NCI-H128 (cell line): ENCODE measurements around the gene XXYLT1.
"Not testable (repeated sequence)": the region's sequence is repeated elsewhere in the genome, so short reads cannot be mapped to it uniquely, and the experiment has no call there.

ENCODE experiments used
- DNase-seq: peaks from one replicate; lab custom pipeline; 2025; ENCODE audit not compliant: unreplicated experiment; lab: John Stamatoyannopoulos, UW

XXYLT1 gene

DNA sequence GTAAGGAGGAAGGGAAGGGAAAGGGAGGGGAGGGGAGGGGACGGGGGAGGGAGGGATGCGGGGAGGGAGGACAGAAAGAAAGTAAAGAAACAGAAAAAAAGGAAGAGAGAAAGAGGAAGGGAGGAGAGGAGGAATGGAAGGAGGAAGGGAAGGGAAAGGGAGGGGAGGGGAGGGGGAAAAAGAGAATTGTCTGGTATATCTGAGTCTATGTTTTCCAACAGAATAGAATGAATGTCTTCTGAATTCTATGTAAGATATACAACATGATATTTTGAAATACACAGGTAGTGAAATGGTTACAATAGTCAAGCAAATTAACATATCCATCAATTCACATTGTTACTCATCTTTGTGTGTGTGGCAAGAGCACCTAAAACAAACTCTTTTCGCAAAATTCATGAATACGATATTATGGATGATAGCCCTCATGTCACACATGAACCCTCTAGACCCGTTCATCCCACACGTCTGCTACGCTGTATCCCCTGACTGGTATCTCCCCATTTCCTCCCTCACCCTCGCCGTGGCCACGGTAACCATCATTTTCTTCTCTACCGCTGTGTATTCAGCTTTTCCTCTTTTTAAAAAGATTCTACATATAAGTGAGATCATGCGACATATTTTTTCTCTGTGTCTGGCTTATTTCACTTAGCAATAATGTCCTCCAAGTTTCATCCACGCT is 168.9 kb downstream of the XXYLT1 start:
- DNase-seq, result no peak

DNA sequence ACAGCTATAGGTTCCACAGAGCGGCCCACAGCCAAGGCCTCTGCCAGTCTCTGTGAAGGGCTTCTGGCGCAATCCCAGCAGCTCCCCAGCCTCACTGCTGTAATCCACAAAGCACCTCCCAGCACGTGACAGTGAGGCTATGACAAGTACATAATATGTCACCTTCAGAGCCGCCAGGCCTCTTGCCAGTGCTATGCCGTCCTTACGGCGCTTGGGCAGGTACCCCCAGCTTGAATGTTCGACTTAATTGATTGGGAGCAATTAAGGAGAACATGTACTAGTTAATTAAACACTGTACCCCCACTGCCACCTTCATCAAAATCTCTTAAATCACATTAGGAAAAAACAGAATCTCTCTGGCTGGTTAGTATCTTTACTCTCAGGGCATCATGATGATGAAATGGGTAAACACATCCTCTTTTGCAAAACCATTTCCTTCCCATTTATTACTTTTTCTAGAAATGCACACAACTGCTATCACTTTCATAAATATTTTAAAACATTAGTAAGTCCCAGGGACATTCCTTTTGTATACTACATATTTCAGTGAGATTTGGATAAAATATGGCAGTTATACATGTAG is 169.9 kb downstream of the XXYLT1 start:
- no peak for DNase-seq

DNA sequence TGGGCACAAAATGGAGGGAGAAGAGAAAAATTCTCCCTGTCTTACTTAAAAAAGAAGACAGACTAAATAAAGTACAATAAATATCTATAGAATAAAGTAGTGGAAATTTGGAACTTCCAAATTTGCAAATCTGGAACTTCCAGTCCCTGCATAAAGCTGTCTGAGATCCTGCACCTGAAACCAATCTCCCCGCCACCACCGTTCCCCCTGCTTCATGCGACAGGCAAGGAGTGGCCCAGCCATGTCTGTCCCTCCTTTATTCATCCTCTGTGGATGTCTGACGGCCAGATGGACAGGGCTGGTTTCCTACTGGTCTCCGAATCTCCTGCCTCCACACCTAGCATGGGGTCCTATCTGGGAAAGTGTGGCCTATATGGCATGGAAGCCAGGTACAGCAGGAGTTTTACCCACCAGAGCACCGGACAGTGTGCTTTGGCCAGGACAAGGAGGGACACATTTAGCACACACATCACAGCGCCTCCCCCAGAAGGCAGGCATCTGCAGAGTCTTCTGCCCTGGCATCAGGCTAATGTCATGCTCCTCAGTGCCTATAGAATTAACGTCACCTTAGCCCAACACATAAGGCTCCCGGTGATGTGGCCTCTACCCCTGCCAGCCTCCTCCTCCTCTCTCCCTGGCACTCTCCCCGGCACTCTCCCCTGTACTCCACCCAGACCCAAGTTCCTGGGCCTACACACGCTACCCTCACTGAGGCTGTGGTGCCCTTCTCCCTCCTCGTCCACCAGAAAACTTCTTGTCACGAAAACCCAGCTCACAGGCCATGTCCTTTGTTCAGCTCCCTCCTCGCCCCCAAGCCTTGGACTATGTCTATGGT is 170.8 kb downstream of the XXYLT1 start:
- DNase-seq, result no peak

DNA sequence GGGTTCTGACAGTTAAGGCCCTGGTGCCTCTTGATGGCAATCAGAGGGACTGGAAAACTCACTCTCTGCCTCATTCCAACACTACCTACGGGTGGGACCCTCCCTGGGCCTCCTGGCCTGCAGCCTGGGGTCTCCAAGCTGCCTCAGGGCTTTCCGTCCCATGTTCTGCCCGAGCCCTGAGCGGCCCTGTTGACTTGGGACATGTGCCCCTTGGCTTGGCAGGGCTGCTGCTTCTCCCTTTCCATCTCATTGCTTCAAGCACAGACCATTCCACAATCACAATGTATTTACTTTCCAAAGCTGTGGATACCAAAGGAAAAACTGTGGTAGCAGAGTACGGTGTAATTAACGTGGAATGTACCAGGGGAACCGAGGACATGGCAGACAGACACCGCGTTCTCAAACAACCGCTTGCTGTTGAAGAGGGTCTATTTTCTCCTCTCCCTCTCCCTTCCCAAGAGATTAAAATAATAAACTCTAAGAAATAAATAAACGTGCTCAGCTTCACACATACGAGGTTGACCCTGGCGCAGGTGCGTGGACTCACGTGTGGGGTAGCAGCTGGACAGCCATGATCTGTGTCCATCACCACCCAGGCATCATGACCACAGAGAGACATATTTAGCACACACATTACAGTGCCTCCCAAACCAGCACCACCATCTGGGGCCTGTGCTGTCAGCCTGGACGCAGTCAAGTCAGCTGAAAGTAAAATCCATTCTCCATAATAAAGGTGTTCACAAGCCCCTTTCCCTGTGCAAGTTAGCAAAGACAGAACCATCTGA is 172.0 kb downstream of the XXYLT1 start:
- DNase-seq, result no peak

DNA sequence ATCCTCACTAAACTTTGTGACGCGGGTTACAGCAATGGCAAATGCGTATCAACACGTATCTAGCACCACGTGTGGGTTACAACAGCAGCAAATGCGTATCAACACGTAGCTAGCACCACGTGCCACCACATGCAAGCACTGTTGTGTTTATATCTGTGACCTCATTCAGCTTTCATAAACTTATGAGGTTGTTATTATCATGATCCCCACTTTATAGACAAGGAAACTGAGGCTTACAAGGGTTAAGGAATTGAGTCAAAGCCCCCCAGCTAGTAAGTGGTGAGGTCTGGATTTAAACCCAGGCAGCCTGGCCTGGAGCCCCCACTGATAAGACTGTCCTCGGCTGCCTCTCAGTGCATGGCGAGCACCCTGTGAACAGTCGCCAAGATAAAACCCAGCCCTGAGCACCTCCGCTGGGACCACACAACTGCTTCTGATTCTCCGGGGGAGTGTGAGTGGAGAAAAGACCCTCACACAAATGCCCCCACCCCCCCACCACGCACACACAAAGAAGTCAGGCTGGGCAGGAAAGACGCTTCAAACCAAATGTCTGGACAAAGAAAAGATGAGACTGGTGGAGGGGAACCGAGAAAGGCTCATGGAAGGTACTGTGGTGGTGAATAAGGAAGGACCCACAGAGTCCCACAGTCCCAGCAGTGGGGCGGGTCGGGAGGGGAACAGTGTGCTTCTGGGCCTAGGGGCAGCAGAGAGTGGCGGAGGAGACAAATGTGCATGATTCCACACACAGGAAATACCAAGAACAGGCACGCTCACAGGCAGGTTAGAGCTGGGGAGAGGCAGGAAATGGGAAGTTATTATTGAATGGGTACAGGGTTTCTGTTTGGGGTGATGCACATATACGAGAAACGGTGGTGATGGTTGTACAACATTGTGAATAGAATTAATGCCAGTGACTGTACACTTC is 173.4 kb downstream of the XXYLT1 start:
- no peak for DNase-seq

DNA sequence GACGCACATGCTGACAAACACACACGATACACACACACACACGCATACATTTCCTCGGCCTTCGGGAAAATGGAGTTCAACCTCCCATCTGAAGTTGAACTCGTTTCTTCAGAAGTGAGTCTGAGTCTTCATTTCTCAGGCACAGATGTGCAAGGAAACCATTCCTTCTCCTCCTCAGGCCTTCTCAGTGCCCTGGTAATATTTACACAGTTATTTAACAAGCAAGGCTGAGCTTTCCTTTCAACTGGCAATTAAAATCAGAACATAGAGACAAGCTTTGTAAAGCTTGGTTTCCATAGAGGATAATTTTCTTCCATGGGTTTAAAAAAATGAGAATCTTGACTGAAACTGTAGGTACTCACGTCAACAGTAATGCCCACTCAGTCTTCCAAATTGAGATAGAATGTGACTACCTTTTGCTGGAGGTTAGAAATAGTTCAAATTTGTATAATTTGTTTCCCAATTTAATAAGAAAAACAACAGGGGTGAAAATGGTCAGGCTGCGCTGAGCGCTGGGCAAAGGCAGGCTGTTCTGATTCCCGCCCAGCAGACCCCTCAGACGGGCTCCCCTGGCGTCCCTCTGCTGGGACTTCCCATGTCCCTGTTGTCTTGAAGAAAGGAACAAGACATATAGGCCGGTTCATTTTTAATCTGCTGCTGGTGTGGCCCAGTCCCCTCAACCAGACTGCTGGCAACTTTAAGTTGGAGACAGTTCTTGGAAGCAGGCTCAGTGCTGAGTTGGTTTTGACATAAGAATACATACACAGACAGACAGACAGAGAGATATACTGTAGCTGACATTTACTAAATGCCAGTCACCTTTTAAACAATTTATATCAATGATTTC is 174.3 kb downstream of the XXYLT1 start:
- DNase-seq, result no peak

DNA sequence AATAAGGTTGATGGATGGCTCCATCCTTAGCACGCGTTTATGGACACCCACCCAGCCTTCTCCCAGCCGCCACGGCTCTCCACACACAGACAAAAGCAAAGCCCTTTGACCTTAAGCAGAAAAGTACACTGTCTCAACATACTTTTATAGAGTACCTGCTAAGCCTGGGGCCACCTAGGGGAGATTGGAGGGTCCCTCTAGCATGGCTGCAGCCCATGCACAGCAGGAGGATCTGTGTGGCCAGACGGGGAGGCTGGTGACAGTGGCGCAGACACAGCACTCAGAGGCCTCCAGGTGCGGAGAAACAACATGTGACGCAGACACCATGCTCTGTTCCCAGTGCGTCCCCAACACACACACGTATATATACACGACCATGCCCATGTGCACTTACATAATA is 174.9 kb downstream of the XXYLT1 start:
- DNase-seq, result no peak

DNA sequence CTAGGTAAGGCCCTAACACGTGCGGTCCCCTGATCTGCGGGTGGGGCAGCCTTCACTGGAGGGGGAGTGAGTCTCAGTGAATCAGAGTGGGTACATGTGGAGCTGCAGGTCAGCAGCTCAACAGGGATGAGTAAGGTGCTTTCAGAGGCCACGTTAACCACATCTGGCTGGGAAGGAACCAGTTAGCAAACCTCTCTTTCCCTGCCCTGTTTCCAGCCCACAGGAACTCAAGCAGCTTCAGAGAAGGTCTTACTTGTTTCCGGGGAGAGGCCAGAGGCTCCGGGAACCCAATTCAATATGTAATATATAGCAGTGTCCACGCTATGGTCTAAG is 175.3 kb downstream of the XXYLT1 start:
- no peak for DNase-seq

DNA sequence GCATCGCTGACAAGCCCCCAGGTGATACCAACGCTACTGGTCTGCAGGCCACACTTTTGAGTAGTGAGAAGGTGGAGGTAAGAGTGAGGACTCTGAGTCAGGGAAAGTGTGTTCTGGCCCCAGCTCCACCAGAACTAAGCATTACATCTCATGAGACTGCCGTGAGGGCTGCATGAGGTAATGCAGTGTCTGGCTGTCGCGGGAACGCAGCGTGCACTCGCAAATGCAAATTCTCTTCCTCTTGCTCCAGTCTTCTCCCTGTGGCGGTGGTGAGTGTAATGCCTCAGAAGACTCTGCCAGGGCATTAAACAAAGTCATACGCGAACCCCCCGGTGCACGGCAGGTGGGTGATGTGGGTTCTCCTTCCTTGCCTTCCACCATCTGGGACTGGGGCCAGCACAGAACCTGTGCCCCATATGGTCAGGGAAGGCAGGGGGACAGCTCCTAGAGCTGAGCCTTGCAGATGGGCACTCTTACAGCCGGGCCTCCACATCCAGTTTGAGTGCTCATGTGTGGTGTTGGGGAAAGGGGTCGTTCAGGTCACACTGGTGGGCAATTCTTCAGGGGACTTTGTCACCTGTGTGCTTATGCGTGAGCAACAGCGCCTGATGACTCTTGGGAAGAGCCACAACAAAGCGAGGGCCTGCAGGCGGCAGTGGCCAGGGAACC is 175.8 kb downstream of the XXYLT1 start:
- no peak for DNase-seq

DNA sequence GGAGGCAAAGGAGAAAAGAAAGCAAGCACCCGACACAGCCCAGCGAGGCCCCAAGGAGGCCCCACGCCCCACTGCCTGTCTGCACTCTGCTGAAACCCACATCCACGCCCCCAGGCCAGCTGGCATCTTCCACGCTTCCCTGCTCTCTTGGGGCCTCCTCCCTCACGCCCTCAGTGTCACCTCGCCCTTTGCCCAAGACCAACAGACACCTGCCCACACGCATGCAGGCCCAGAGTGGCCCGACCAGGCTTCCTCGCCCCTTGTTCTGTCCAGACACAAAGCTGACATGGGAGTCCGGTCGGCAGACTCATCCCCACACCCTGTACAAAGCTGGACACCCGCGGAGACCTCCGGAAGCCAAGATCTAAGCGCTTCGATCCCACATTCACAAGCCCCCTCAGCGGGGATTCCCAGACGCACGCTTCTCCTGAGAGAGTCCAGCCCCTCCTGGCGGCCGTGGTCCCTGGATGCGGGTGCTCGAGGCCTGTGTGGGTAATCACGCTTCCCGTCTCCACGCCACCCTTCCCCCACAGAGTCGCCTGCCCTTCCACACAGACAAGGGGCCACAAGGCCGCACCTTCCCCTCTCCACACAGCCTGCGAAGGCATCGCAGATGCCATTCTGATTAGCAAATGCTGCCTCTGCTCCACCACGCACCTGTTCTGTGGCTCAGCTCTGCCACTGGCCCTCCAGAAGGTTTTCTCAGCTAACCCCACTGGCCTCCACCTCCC is 176.6 kb downstream of the XXYLT1 start:
- DNase-seq, result no peak

DNA sequence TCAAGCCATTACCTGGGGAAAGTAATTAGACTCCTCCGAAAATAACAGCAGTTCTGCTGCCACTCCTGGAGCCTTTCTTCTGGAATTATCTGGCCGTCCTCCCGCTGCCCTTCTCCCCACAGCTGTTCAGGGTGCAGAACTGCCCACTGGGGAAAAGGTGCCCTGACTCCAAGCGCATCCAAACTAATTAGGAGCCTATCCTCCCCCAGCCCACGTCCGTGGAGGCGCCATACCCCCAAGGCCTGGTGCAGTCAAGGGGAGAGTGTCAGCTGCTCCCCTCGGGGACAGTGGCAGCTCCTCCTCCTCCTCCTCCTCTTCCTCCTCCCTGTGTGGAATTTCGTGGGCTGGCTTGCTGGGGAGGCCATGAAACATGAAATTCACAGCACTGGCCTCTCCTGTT is 177.2 kb downstream of the XXYLT1 start:
- no peak for DNase-seq

DNA sequence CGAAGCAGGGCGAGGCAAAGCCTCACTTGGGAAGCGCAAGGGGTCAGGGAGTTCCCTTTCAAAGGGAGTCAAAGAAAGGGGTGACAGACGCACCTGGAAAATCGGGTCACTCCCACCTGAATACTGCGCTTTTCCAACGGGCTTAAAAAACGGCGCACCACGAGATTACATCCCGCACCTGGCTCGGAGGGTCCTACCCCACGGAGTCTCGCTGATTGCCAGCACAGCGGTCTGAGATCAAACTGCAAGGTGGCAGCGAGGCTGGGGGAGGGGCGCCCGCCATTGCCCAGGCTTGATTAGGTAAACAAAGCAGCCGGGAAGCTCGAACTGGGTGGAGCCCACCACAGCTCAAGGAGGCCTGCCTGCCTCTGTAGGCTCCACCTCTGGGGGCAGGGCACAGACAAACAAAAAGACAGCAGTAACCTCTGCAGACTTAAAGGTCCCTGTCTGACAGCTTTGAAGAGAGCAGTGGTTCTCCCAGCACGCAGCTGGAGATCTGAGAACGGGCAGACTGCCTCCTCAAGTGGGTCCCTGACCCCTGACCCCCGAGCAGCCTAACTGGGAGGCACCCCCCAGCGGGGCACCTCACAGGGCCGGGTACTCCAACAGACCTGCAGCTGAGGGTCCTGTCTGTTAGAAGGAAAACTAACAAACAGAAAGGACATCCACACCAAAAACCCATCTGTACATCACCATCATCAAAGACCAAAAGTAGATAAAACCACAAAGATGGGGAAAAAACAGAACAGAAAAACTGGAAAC is 182.9 kb downstream of the XXYLT1 start:
- not testable (repeated sequence) for DNase-seq

DNA sequence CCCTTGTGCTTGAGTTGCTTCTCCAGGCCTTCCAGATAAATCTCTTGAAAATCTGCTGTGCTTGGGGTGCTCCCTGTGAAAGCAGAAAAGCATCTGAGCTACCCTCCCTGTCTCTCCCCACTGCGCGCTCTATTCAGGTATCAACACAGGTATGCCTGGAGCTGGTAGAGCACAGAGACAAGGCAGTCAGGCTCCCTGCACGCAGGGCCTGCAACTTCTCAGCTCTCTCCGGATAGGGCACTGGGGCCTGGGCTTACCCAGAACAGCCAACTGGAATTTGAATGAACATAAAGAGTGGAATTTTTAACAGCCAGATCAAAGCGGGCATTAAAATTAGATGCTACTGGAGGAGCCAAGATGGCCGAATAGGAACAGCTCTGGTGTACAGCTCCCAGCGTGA is 183.6 kb downstream of the XXYLT1 start:
- DNase-seq, result no peak

DNA sequence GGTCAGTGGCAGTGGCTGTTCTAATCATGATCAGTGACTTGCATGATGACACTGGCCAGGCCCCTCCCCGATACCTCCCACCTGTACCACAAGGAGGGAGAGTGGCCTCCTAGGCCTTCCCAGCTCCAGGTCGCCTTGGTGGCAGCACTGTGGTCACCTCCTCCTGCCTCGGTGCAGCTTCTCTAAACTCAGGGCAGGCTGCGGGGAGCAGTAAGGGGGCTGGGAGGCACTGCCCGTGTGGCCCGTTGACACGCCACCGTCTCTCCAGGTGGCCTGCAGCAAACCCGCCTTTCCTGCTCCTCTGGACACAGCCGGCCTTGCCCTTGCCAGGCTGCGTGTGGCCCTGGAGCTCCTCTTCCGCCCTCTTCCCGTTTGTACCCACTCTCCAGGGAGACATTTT is 184.1 kb downstream of the XXYLT1 start:
- DNase-seq, result no peak

DNA sequence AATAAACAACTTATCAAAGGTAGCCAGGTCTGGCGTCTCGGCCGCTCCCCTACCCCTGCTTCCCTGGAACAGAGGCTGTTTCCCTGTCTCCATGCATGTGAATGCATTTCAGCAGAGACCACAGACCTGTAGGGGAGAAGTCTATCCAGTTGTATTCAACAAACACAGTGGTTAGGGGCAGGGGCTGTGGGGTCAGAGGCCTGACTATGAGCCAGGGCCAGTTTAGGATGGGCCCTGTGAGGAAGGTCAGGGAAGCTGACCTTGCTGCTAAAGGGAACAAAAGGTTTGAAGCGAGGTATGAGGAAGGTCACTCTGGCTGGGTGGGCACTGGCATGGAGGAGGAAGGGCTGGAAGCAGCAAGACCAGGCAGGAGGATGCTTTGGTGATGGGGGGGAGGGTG is 184.6 kb downstream of the XXYLT1 start:
- DNase-seq, result no peak

DNA sequence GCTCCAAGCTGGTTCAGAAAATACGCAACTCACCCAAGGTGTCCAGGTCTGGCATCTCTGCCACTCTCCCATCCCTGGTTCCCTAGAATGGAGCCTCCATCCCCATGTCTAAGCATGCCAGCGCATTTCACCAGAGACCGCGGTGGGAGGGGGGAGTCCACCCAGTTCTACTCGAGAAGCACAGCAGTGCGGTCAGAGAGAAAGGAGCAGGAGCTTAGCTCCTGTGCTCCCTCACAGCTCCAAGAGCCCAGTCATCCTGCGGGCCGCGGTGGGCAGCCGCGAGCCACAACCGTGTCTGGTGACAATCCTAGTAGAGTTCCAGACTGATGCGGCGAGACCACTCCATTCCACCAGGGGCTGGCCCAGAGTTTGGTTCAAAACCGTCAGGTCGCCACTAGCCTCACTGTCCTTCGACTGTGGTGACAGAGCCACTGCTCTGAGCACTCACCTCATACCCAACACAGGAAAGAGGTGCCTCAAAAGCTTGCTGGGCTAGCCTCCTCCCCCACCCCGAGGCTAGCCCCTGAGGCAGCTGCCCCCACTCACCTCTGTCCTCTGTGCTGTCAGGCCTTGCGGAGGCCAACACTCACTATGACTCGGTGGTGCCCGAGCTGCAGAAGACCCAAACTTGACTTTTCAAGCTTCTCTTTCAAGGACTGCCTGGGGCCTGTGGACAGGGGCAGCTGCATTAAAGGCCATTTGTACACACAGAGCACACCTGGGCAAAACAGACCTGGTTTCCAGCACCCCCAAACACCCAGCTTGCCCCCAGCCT is 185.4 kb downstream of the XXYLT1 start:
- DNase-seq, result no peak

DNA sequence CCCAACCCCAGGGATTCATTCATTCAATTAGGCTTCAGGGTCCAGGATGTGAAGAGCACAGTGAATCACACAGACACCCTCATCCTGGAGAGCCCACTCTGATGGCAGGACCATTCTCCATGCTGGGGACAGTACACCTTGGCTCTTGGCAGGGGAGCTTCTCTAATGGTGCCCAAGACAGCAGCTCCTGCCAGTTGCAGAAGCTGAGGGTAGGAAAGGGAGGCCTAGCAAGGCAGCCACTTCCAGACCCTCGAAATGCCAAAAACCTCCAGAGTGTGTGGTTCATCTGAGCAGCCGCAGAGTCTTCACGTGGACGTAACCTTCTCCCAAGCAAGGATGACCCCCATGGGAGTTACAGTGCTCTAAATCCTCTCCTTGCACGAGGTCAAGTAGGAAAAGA is 186.2 kb downstream of the XXYLT1 start:
- no peak for DNase-seq
